SK-N-SH (cell line): ENCODE data around the gene CCNI2. TPM values are rescaled to one million over a fixed set of nuclear protein-coding genes. Genes with fewer than 3 reads are reported as not detected.

Experiments used
- CTCF ChIA-PET: fragments of 300-600, 350-600 bp; formaldehyde crosslinking; extraction: SDS; loops from one replicate; lab custom pipeline; 2021; lab: Yijun Ruan, JAX
- POLR2A ChIA-PET: fragments of 350-600 bp; sonication (Branson Sonifier 250); formaldehyde crosslinking; extraction: SDS; loops from one replicate; lab custom pipeline; 2020; ENCODE audit warnings: antibody characterized with exemption, inconsistent platforms; lab: Yijun Ruan, JAX
- DNase-seq: peaks from one replicate; pipeline ENCODE4 v3.0.0; 2012
- H2AFZ ChIP-seq: fragments of 200-600 bp; sonication (generic); 2 replicates; pipeline ENCODE4 v1.8.1; 2016; ENCODE audit warnings: antibody characterized with exemption, mild to moderate bottlenecking, low read depth
- H3F3A ChIP-seq: fragments of 200-600 bp; sonication (generic); replicated peaks from 2 replicates; pipeline ENCODE3; 2016; ENCODE audit warnings: antibody characterized with exemption, mild to moderate bottlenecking; ENCODE audit not compliant: insufficient read depth
- H3K27ac ChIP-seq, 2 experiments: fragments of 200-500 bp in 1 of 2; fragments of 200-600 bp in 1 of 2; sonication (Bioruptor generic) in 1 of 2; sonication (generic), shearing (Covaris generic) in 1 of 2; 2 replicates each; pipeline versions ENCODE4 v1.5.1 to v1.6.1; 2014 to 2016; ENCODE audit warnings: low read depth in 2 of 2, inconsistent platforms in 1 of 2, low read length in 1 of 2, mild to moderate bottlenecking in 1 of 2, mixed read lengths in 1 of 2
- H3K27me3 ChIP-seq: fragments of 200-600 bp; sonication (generic), shearing (Covaris generic); 2 replicates; pipeline ENCODE4 v1.6.1; 2016; ENCODE audit warnings: mixed run types; ENCODE audit not compliant: insufficient read depth
- H3K36me3 ChIP-seq, 2 experiments: fragments of 200-500 bp in 1 of 2; fragments of 200-600 bp in 1 of 2; sonication (Bioruptor generic) in 1 of 2; sonication (generic) in 1 of 2; replicated peaks in 1 of 2; 2 replicates each; pipeline versions ENCODE3 to v1.5.1; 2014 to 2016; ENCODE audit warnings: low read length in 1 of 2, mild to moderate bottlenecking in 1 of 2; ENCODE audit not compliant: insufficient read depth in 2 of 2, control insufficient read depth in 1 of 2
- H3K4me1 ChIP-seq, 2 experiments: fragments of 200-500 bp in 1 of 2; fragments of 200-600 bp in 1 of 2; sonication (Bioruptor generic) in 1 of 2; sonication (generic), shearing (Covaris generic) in 1 of 2; 2 replicates each; pipeline versions ENCODE4 v1.5.1 to v1.6.1; 2014 to 2016; ENCODE audit warnings: low read depth in 1 of 2, low read length in 1 of 2, mixed run types in 1 of 2; ENCODE audit not compliant: insufficient read depth in 2 of 2, control insufficient read depth in 1 of 2
- H3K4me2 ChIP-seq: fragments of 200-600 bp; sonication (generic), shearing (Covaris generic); 2 replicates; pipeline ENCODE4 v1.6.1; 2017; ENCODE audit warnings: mixed run types
- H3K4me3 ChIP-seq, 2 experiments: fragments of 200-500 bp in 1 of 2; fragments of 200-600 bp in 1 of 2; sonication (Bioruptor generic) in 1 of 2; sonication (generic), shearing (Covaris generic) in 1 of 2; 2 replicates each; pipeline versions ENCODE4 v1.5.1 to v1.8.1; 2014 to 2016; ENCODE audit warnings: low read depth in 2 of 2, inconsistent platforms in 1 of 2, low read length in 1 of 2, mild to moderate bottlenecking in 1 of 2, mixed read lengths in 1 of 2, moderate library complexity in 1 of 2
- H3K79me2 ChIP-seq: fragments of 200-600 bp; sonication (generic); 2 replicates; pipeline ENCODE4 v1.8.1; 2017; ENCODE audit warnings: mild to moderate bottlenecking; ENCODE audit not compliant: insufficient read depth
- H3K9ac ChIP-seq: fragments of 200-600 bp; sonication (generic); 2 replicates; pipeline ENCODE4 v1.6.1; 2017; ENCODE audit warnings: mixed run types
- H3K9me2 ChIP-seq: fragments of 200-600 bp; sonication (generic); 2 replicates; pipeline ENCODE4 v1.6.1; 2017; ENCODE audit warnings: mixed run types
- H3K9me3 ChIP-seq: fragments of 200-600 bp; sonication (generic); 2 replicates; pipeline ENCODE4 v1.6.1; 2017; ENCODE audit warnings: mixed run types, mild to moderate bottlenecking, moderate library complexity
- H4K20me1 ChIP-seq: fragments of 200-600 bp; sonication (generic); 2 replicates; pipeline ENCODE4 v1.6.1; 2017; ENCODE audit warnings: mild to moderate bottlenecking, mixed run types; ENCODE audit not compliant: insufficient read depth
- EZH2phosphoT487 ChIP-seq: fragments of 200-600 bp; sonication (generic); IDR thresholded peaks from 2 replicates; pipeline ENCODE4 v1.6.1; 2017; ENCODE audit warnings: low read depth, mixed run types, mild to moderate bottlenecking, antibody characterized with exemption, moderate library complexity, borderline replicate concordance
- FOXJ3 ChIP-seq: sonication (generic); formaldehyde crosslinking; IDR thresholded peaks from 2 replicates; pipeline ENCODE4 v1.5.1; 2020; ENCODE audit warnings: mild to moderate bottlenecking, missing genetic modification reagents
- FOXM1 ChIP-seq: IDR thresholded peaks from 2 replicates; pipeline ENCODE4 v1.4.0; 2012; ENCODE audit warnings: low read depth, mild to moderate bottlenecking
- MEF2A ChIP-seq: IDR thresholded peaks from 2 replicates; pipeline ENCODE4 v1.4.0; 2012; ENCODE audit warnings: low read depth, borderline replicate concordance
- NFIC ChIP-seq: IDR thresholded peaks from 2 replicates; pipeline ENCODE4 v1.4.0; 2012; ENCODE audit warnings: borderline replicate concordance
- POLR2AphosphoS5 ChIP-seq: IDR thresholded peaks from 2 replicates; pipeline ENCODE4 v1.6.1; 2012; ENCODE audit warnings: low read depth, low read length
- RFX5 ChIP-seq: IDR thresholded peaks from 2 replicates; pipeline ENCODE4 v1.6.1; 2012; ENCODE audit warnings: mild to moderate bottlenecking, improper control_type of control experiment, low read length
- RXRA ChIP-seq: IDR thresholded peaks from 2 replicates; pipeline ENCODE4 v1.4.0; 2012; ENCODE audit warnings: low read depth, mild to moderate bottlenecking, borderline replicate concordance
- SIN3A ChIP-seq: IDR thresholded peaks from 2 replicates; pipeline ENCODE4 v1.6.1; 2012; ENCODE audit warnings: low read depth, mild to moderate bottlenecking, low read length, moderate library complexity, borderline replicate concordance
- SMC3 ChIP-seq: IDR thresholded peaks from 2 replicates; pipeline ENCODE4 v1.6.1; 2012; ENCODE audit warnings: low read depth, low read length, improper control_type of control experiment
- TCF12 ChIP-seq: IDR thresholded peaks from 2 replicates; pipeline ENCODE4 v1.4.0; 2012
- TEAD4 ChIP-seq: IDR thresholded peaks from 2 replicates; pipeline ENCODE4 v1.4.0; 2012; ENCODE audit warnings: mild to moderate bottlenecking, borderline replicate concordance; ENCODE audit not compliant: insufficient read depth
- YY1 ChIP-seq: IDR thresholded peaks from 2 replicates; pipeline ENCODE4 v1.4.0; 2012; ENCODE audit warnings: low read depth, mild to moderate bottlenecking
- WGBS: methylation state at CpG from one replicate; pipeline ENCODE4 v1.1.6; 2017; ENCODE audit warnings: low lambda C conversion rate; 5-methylcytosine and 5-hydroxymethylcytosine counted together
- polyA plus RNA-seq, 3 experiments: library from polyadenylated mRNA; depleted of rRNA; stranded (reverse); fragments of >200 nt; gene quantifications; 2 replicates each; pipeline ENCODE4 v1.2.3, GENCODE V29; 2012
- TF ChIP-seq, protein P1 (sequence below): fragments of 150-350 bp; IDR thresholded peaks from 2 replicates; pipeline ENCODE4 v1.6.1; 2016; ENCODE audit warnings: mild to moderate bottlenecking, low read depth, low read length
- TF ChIP-seq, protein P2 (sequence below): IDR thresholded peaks from 2 replicates; pipeline ENCODE4; 2012
- TF ChIP-seq, protein P3 (sequence below): IDR thresholded peaks from 2 replicates; pipeline ENCODE4 v1.6.1; 2012; ENCODE audit warnings: mild to moderate bottlenecking, low read depth, low read length, moderate library complexity
- TF ChIP-seq, protein P4 (sequence below): IDR thresholded peaks from 2 replicates; pipeline ENCODE4 v1.4.0; 2012; ENCODE audit warnings: low read depth, borderline replicate concordance
- TF ChIP-seq, protein P5 (sequence below): fragments of 200-600 bp; sonication (generic); IDR thresholded peaks from 2 replicates; pipeline ENCODE4 v1.6.1; 2017; ENCODE audit warnings: antibody characterized with exemption, mild to moderate bottlenecking, moderate library complexity

The CCNI2 gene
- polyA plus RNA-seq, 1 of the 3 experiments (the other 2 are of a cell fraction): 0.05 TPM

DNA sequence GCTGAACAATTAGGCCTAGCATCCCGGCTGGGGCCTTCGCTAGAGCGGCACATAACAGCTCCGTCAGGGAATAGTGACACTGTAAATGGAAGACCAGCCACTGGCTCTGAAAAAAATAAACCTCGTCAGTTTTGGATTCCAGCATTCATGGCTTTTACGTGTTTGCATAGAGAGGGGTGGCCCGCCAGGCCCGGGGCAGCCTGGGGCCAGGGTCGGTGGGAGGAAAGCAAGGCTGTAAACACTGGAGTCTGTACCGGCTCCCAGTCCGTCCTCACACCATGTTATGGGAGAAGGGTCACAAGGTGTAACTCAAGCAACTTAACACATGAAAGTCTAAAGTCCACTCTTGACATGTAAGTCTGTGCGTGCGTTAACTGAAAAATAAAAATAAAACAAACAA lies 11.2 kb downstream of the CCNI2 start (continued):
- TF ChIP-seq, protein P1, sequence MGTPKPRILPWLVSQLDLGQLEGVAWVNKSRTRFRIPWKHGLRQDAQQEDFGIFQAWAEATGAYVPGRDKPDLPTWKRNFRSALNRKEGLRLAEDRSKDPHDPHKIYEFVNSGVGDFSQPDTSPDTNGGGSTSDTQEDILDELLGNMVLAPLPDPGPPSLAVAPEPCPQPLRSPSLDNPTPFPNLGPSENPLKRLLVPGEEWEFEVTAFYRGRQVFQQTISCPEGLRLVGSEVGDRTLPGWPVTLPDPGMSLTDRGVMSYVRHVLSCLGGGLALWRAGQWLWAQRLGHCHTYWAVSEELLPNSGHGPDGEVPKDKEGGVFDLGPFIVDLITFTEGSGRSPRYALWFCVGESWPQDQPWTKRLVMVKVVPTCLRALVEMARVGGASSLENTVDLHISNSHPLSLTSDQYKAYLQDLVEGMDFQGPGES: no peak

DNA sequence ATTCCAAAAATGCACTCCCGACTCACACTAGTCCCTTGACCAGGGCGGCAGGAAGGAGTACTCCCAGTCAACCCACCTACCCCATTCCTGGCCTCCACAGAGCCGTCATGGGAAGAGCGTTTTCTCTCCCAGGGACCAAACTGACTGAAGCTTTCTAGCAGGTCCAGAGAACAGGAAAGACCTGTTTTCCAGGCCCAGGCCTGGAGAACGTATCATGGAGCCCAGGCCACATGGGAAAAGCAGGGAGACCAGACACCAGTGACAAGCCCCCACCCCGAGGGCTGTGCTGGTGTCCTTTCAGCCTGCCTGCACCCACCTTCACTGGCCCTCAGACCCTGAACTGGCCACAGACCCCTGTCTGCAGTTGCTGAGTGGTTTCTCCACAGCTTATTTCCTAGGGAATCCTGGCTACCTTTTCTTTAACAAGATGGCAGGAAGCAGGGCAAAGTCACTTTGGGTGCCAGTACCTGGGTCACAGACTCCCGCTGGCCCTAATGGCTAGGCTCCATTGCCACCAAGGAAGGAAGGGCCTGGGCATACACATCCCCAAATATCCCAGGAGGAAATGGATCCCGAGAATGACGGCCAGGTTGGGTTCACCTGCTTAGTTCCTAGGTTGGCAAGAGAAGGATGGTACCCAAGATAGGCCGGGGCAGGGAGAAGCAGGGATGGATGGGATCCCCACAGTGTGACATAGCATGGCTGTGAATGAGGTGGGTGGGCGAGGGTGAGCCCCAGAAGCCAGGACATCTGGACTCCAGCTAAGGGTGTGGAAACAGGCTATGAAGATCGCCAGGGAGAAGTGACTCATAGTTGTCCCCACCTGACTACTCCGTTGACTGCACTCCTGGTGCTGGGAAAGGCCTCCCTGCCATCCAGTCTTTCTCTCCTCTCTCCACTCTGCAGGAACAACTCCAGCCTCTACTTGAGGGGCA lies 12.2 kb downstream of the CCNI2 start:
- H3K79me2 ChIP-seq: no peaks in the 10 kb centered on the region
- no peak overlapping the region for H3K4me3 ChIP-seq
- H3K4me1 ChIP-seq: no peaks in the 10 kb centered on the region; a peak in 1 of 4 replicates
- 93% methylated on average over 12 of the region's 13 CpGs for WGBS
- TF ChIP-seq, protein P2, sequence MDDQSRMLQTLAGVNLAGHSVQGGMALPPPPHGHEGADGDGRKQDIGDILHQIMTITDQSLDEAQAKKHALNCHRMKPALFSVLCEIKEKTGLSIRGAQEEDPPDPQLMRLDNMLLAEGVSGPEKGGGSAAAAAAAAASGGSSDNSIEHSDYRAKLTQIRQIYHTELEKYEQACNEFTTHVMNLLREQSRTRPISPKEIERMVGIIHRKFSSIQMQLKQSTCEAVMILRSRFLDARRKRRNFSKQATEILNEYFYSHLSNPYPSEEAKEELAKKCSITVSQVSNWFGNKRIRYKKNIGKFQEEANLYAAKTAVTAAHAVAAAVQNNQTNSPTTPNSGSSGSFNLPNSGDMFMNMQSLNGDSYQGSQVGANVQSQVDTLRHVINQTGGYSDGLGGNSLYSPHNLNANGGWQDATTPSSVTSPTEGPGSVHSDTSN: no peak
- TF ChIP-seq MEF2A: no peak
- TF ChIP-seq RFX5: no peak
- no peak for TF ChIP-seq SMC3
- TF ChIP-seq POLR2AphosphoS5: no peak
- TF ChIP-seq EZH2phosphoT487: no peak
- no peak for TF ChIP-seq TEAD4
- TF ChIP-seq, protein P3, sequence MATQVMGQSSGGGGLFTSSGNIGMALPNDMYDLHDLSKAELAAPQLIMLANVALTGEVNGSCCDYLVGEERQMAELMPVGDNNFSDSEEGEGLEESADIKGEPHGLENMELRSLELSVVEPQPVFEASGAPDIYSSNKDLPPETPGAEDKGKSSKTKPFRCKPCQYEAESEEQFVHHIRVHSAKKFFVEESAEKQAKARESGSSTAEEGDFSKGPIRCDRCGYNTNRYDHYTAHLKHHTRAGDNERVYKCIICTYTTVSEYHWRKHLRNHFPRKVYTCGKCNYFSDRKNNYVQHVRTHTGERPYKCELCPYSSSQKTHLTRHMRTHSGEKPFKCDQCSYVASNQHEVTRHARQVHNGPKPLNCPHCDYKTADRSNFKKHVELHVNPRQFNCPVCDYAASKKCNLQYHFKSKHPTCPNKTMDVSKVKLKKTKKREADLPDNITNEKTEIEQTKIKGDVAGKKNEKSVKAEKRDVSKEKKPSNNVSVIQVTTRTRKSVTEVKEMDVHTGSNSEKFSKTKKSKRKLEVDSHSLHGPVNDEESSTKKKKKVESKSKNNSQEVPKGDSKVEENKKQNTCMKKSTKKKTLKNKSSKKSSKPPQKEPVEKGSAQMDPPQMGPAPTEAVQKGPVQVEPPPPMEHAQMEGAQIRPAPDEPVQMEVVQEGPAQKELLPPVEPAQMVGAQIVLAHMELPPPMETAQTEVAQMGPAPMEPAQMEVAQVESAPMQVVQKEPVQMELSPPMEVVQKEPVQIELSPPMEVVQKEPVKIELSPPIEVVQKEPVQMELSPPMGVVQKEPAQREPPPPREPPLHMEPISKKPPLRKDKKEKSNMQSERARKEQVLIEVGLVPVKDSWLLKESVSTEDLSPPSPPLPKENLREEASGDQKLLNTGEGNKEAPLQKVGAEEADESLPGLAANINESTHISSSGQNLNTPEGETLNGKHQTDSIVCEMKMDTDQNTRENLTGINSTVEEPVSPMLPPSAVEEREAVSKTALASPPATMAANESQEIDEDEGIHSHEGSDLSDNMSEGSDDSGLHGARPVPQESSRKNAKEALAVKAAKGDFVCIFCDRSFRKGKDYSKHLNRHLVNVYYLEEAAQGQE: no peak
- TF ChIP-seq, protein P4, sequence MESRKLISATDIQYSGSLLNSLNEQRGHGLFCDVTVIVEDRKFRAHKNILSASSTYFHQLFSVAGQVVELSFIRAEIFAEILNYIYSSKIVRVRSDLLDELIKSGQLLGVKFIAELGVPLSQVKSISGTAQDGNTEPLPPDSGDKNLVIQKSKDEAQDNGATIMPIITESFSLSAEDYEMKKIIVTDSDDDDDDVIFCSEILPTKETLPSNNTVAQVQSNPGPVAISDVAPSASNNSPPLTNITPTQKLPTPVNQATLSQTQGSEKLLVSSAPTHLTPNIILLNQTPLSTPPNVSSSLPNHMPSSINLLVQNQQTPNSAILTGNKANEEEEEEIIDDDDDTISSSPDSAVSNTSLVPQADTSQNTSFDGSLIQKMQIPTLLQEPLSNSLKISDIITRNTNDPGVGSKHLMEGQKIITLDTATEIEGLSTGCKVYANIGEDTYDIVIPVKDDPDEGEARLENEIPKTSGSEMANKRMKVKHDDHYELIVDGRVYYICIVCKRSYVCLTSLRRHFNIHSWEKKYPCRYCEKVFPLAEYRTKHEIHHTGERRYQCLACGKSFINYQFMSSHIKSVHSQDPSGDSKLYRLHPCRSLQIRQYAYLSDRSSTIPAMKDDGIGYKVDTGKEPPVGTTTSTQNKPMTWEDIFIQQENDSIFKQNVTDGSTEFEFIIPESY: no peak
- TF ChIP-seq, protein P5, sequence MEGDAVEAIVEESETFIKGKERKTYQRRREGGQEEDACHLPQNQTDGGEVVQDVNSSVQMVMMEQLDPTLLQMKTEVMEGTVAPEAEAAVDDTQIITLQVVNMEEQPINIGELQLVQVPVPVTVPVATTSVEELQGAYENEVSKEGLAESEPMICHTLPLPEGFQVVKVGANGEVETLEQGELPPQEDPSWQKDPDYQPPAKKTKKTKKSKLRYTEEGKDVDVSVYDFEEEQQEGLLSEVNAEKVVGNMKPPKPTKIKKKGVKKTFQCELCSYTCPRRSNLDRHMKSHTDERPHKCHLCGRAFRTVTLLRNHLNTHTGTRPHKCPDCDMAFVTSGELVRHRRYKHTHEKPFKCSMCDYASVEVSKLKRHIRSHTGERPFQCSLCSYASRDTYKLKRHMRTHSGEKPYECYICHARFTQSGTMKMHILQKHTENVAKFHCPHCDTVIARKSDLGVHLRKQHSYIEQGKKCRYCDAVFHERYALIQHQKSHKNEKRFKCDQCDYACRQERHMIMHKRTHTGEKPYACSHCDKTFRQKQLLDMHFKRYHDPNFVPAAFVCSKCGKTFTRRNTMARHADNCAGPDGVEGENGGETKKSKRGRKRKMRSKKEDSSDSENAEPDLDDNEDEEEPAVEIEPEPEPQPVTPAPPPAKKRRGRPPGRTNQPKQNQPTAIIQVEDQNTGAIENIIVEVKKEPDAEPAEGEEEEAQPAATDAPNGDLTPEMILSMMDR: no peak
- no peak for TF ChIP-seq YY1
- no peak for TF ChIP-seq SIN3A
- no peak for TF ChIP-seq FOXJ3
- no peak for TF ChIP-seq RXRA
- TF ChIP-seq FOXM1: no peak
- no peak for TF ChIP-seq TCF12
- no peak for TF ChIP-seq NFIC
- TF ChIP-seq, all 33 proteins: peak for 0
- H3K4me2 ChIP-seq: no peak overlapping the region
- no peak overlapping the region for H3K27ac ChIP-seq
- DNase-seq: no peak
- no peaks in the 10 kb centered on the region for H3K9me2 ChIP-seq
- no peaks in the 10 kb centered on the region for H4K20me1 ChIP-seq
- H3F3A ChIP-seq: no peaks in the 10 kb centered on the region
- ChIA-PET CTCF (interaction anchor here (10.4 kb wide), 1 partner anchor 60 kb away, joined by 98 read pairs; no protein-coding TSS in a partner anchor), POLR2A (no interaction called here)
- no peak overlapping the region for H3K9ac ChIP-seq
- H2AFZ ChIP-seq: no peak overlapping the region
- H3K36me3 ChIP-seq: peaks cover 13 to 57% of the 10 kb centered on the region in 2 experiments
- no peaks in the 10 kb centered on the region for H3K9me3 ChIP-seq
- no peaks in the 10 kb centered on the region for H3K27me3 ChIP-seq
